Left colon (tissue), 2 donors: ENCODE measurements around the gene VWA8. TPM values are rescaled to one million over a fixed set of nuclear protein-coding genes. Genes with fewer than 3 reads are reported as not detected.
"Not testable (repeated sequence)": the region's sequence is repeated elsewhere in the genome, so short reads cannot be mapped to it uniquely, and the experiment has no call there.

Experiments used
- ATAC-seq: fragments of 200-7000 bp; cut with Tn5 transposase; one replicate; pipeline ENCODE4 v1.9.1; 2020; ENCODE audit warnings: mild to moderate bottlenecking, moderate library complexity
- DNase-seq, 2 donors: peaks; one replicate each; pipeline ENCODE4 v3.0.0-alpha.2; 2020
- intact Hi-C, 2 donors: fragments of 100-400 bp; cut with DNase I in 1 of 2; cut with micrococcal nuclease in 1 of 2; formaldehyde crosslinking; loops; one replicate each; pipeline versions ENCODE4 v1.11.2 to v1.14.0; 2022; cut with DNase I, micrococcal nuclease
- total RNA-seq, 2 donors: library from RNA; stranded (reverse); fragmentation: NEBNext Ultra II Directional; extraction: Animal tissue kit (Norgen Biotek cat#: 25700); gene quantifications; one replicate each; pipeline ENCODE4 v1.2.1, GENCODE V29; 2021
- donor health status: DM: no; HTN: no; CAD: no.
- donor health status: DM: yes; HTN: yes; CAD: no.

Gene VWA8
- total RNA-seq, 2 donors from 2014 or later = 26.9 to 31.1 TPM

DNA sequence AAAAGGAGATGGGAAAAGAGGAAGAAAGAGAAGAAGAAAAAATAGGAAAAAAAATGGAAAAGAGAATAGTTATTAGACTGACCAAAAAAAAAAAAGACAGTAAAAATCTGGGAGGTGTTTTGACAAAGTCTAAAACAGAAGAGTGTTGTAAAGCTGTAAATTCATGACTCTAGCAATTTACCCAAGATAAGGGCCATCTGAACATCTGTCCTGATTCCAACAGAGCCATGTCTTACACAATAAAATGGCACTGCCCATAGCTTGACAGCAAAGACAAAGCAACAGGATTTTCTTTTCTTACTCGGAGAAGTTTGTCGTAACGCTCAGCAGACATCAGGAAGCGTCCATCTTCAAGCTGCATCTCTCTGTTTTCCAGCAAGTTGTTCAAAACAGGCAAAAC lies 69.8 kb downstream of the VWA8 start:
- no peak for DNase-seq
- ATAC-seq = peak; percentile 88

DNA sequence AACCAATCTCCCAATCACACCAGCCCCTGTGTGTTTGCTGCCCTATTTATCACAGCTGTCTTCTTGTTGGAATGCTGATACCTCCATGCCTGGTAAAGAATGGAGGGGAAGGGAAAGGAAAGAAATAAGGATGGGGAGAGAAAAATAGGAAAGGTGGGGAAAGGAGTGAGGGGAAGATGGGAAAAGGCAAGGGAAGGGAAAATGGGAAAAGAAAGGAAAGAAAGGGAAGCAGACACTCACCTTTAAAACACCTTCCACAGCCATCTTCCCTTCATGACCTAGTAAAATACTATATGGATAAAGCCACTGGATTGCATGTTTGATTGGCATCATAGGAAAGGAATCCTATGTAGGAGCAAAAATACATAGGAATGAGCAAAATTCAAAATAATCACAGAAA lies 77.8 kb downstream of the VWA8 start:
- DNase-seq = no peak
- intact Hi-C loops = no loop called here
- no peak for ATAC-seq

More for the DNA sequence above, 69.8 kb downstream of the VWA8 start:
- intact Hi-C loops = no loop called here

DNA sequence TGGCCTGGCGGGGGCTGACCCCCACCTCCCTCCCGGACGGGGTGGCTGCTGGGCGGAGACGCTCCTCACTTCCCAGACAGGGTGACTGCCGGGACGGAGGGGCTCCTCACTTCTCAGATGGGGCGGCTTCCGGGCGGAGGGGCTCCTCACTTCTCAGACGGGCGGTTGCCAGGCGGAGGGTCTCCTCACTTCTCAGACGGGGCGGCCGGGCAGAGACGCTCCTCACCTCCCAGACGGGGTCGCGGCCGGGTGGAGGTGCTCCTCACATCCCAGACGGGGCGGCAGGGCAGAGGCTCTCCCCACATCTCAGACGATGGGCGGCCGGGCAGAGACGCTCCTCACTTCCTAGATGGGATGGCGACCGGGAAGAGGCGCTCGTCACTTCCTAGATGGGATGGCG lies 79.0 kb downstream of the VWA8 start:
- not testable (repeated sequence) for DNase-seq

DNA sequence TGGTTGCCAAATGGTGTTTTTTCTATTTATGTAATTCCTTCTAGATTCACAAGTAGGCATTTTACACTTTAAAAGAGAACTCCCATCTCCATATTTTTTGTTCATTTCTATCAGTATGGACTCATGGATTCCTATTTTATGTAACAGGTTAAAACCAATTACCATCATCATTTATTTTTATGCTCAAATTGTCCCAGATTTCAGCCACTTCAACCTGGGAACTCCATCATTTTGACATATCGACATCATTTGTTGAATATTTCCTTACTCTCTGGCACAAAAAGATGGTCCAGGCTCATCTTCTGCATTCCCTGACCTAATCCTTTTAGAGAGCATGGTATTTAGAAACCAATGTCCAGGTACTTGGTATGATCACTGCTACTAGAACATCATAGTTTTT lies 79.9 kb downstream of the VWA8 start:
- intact Hi-C loops = no loop called here
- no peak for DNase-seq
- ATAC-seq = no peak

More for the DNA sequence above, 79.0 kb downstream of the VWA8 start:
- ATAC-seq, intact Hi-C loops: not testable (repeated sequence)

GRCh38 chr13:41864658-41865057 lies 96.3 kb downstream of the VWA8 start:
- DNase-seq (no peak), ATAC-seq (no peak)
- intact Hi-C loops = no loop called here

- ATAC-seq, intact Hi-C loops, DNase-seq: not testable (repeated sequence)
These were observed 98.2 kb downstream of the VWA8 start for GRCh38 chr13:41862659-41863058.

DNA sequence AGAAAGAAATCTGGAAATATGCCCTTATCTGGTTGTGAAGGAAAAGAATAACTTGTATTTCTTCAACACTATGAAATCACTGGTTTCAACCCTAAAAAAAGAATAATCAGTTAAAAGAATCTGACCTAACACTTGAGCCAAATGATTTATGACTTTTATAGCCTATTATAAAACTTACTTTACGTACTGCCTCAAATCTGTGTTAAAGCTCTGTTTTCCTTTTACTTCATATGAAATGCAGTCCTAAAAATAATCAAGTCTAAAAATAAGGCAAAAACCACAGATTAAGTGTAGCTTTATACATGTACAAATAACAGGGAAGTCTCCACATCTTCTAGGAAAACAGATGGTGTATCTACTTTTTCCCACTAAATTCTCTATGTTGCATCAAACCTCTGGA lies 101.3 kb downstream of the VWA8 start:
- DNase-seq (no peak), ATAC-seq (no peak)
- intact Hi-C loops = no loop called here

- DNase-seq (no peak), ATAC-seq (no peak)
- intact Hi-C loops = no loop called here
These were observed 102.1 kb downstream of the VWA8 start for GRCh38 chr13:41858780-41859179.

GRCh38 chr13:41854758-41855157 lies 106.2 kb downstream of the VWA8 start:
- DNase-seq = no peak
- no peak for ATAC-seq
- intact Hi-C loops = no loop called here

- intact Hi-C loops = no loop called here
- DNase-seq (no peak), ATAC-seq (no peak)
These were observed 109.6 kb downstream of the VWA8 start for GRCh38 chr13:41851351-41851750.

DNA sequence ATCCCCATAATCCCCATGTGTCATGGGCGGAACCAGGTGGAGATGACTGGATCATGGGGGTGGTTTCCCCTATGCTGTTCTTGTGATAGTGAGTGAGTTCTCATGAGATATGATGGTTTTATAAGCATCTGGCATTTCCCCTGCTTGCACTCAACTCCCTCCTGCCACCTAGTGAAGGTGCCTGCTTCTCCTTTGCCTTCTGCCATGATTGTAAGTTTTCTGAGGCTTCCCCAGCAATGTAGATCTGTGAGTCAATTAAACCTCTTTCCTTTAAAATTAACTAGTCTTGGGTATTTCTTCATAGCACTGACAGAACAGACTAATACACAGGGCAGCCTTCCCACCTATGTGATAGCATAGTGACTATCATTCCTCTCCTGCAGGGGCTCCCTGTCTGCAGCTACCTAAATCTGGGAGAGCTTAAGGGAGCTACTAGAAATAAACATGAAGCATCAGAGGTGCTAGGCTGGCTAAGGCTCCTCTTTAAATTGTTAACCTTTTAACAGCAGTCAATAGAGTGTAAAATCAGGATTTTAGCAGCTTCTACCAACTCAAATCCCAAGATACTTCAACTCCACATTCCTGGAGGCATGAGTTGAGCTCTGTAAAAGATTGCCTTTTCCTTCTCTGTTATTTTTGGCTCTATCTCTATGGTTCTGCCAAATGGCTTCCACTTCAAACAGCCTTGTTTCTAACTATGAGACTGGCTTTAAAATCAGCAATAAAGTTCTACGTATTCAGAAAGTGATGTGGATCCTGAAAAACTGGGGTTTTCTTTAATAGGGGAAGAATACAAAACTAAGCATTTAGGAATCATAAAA lies 112.3 kb downstream of the VWA8 start:
- intact Hi-C loops = no loop called here
- ATAC-seq (no peak), DNase-seq (no peak)

DNA sequence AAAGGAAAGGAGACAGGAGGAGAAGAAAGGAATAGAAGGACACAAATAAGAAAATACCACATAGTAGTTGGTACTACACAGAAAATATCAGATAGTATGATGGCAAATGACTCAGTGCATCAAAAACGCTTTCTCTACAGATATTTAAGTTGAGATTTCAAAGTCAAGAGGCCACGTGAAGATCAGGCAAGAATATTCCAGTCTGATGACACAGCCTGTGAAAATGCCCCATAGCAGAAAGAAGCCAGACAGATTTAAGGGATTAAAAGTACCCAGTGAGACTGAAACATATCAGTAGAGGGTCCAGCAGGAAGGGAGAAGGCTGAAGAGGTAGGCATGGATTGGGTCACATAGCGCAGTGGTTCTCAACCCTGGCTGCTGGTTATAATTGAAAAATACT lies 113.7 kb downstream of the VWA8 start:
- intact Hi-C loops = no loop called here
- no peak for ATAC-seq
- DNase-seq = no peak

DNA sequence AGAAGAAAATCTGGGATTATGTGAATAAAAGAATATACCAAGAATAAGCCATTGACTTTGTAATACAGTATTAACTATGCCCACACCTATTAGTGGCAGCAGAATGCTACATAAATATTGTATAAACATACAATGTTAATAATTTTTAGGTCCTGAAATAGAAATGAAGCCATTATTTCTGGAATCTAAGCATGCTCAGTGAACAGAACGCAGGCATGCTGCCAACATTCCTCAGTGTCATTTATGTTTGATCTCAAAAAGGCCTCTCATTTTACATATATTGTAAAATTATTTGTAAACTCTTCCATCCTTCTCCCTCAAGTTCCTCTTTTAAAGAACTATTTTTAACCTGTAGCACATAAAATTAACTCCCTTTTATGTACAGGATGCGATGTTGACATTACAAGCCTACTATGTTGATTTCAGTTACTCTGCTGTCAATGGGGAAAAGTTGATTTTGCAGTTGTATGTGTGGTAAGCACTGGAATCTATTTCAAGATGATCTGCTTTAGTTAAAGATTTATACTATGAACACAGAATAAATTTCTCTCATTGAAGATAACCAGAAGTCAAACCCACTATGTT lies 118.8 kb downstream of the VWA8 start:
- intact Hi-C loops = no loop called here
- DNase-seq = no peak
- no peak for ATAC-seq

DNA sequence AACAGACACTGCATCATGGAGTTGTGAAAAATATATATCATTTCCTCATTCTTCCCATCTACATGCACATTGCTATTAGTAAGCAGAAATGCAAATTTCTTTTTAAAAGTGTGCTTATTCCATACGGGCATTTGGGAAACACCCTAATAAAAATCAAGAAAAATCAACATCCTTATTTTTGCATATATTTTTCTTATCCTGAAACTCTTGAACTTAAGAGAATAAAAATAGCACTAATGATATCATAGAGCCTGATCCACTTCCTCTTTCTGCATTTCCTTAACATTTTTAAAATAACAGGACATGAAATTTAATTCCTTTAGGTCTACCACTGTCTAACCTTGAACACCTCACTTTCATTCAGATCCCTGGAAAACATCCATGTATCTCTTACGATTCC lies 123.3 kb downstream of the VWA8 start:
- no peak for DNase-seq
- intact Hi-C loops = no loop called here
- no peak for ATAC-seq

- ATAC-seq = no peak
- intact Hi-C loops = no loop called here
These were observed 125.0 kb downstream of the VWA8 start for GRCh38 chr13:41835871-41836270.

DNA sequence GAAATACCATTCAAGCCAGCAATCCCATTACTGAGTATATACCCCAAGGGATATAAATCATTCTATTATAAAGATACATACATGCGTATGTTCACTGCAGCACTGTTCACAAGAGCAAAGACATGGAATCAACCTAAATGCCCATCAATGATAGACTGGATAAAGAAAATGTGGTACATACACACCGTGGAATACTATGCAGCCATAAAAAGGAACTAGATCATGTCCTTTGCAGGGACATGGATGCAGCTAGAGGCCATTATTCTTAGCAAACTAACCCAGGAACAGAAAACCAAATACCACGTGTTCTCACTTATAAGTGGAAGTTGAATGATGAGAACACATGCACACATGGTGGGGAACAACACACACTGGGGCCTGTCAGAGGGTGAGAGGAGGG lies 126.2 kb downstream of the VWA8 start:
- intact Hi-C loops, DNase-seq: not testable (repeated sequence)

More at GRCh38 chr13:41835871-41836270, 125.0 kb downstream of the VWA8 start:
- DNase-seq = no peak

DNA sequence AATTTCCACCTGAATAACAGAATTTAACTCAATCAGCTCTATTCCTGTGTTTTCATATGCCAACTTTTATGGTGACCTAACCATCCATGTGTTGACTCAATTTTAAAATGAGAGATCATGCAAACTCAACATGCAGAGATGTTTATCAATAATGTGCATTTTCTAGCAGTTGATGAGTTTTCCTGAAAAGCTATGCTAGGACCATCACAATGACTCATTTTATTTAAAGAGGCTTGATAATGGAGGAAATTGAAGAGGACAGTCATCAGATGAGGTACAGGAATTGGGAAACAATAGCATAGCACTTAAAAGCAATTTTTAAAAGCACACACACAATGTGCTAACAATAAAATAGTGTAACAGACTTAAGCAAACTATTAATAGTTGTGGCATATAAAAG lies 127.1 kb downstream of the VWA8 start:
- no peak for ATAC-seq
- intact Hi-C loops = no loop called here
- DNase-seq = no peak

More for the DNA sequence above, 126.2 kb downstream of the VWA8 start:
- not testable (repeated sequence) for ATAC-seq

GRCh38 chr13:41833201-41833600 lies 127.7 kb downstream of the VWA8 start:
- ATAC-seq = no peak
- intact Hi-C loops = no loop called here

GRCh38 chr13:41827507-41828213 lies 133.2 kb downstream of the VWA8 start:
- DNase-seq = no peak
- intact Hi-C loops = no loop called here
- no peak for ATAC-seq

More at GRCh38 chr13:41833201-41833600, 127.7 kb downstream of the VWA8 start:
- DNase-seq = no peak

DNA sequence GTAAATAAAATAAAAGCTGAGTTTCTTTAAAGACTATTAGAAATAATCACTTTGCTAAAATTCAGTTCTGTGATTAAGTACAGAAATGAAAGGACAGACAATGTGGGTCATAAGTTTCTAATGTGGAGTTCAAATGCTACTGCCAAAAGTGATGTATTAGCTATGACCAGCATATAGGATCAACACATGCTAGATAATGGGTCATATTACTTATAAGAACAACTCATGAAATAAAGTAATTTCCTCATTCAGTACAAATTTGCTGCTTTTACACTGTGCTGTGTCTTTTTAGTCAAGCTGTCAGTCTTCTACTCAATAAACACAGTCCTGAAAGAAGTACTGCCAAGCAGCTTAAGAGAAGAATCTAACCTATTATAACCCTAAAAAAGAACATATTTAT lies 135.2 kb downstream of the VWA8 start:
- DNase-seq = no peak
- ATAC-seq = no peak
- intact Hi-C loops = no loop called here
